Neutrophil (primary cell): Measurements from ENCODE around the gene LSP1.
"Not testable (repeated sequence)": the region's sequence is repeated elsewhere in the genome, so short reads cannot be mapped to it uniquely, and the experiment has no call there.

ENCODE experiments used
- H3K27ac ChIP-seq: fragments of 200-600 bp; sonication (generic); 2 replicates; pipeline ENCODE4 v1.5.1; 2016; ENCODE audit warnings: mild to moderate bottlenecking, moderate library complexity
- H3K27me3 ChIP-seq: fragments of 200-600 bp; sonication (generic); 2 replicates; pipeline ENCODE4 v1.6.0; 2016; ENCODE audit warnings: mild to moderate bottlenecking
- H3K36me3 ChIP-seq: fragments of 200-600 bp; sonication (generic); 2 replicates; pipeline ENCODE4 v1.5.1; 2017
- H3K4me1 ChIP-seq, 2 experiments: fragments of 200-600 bp in 1 of 2; sonication (generic) in 1 of 2; 1 replicate in 1 of 2; 2 replicates in 1 of 2; pipeline versions ENCODE4 v1.5.1 to v1.6.1; 2013 to 2016; ENCODE audit warnings: low read depth in 1 of 2, low read length in 1 of 2, mild to moderate bottlenecking in 1 of 2, moderate library complexity in 1 of 2; ENCODE audit not compliant: control insufficient read depth in 1 of 2, insufficient read depth in 1 of 2
- H3K4me3 ChIP-seq, 2 experiments: fragments of 200-600 bp in 1 of 2; sonication (generic) in 1 of 2; 1 replicate in 1 of 2; 2 replicates in 1 of 2; pipeline ENCODE4 v1.5.1; 2013 to 2016; ENCODE audit warnings: low read depth in 1 of 2, low read length in 1 of 2, mild to moderate bottlenecking in 1 of 2, moderate library complexity in 1 of 2
- H3K9me3 ChIP-seq: fragments of 200-600 bp; sonication (generic); 2 replicates; pipeline ENCODE4 v1.5.1; 2016
- CTCF ChIP-seq: fragments of 200-600 bp; sonication (generic); IDR thresholded peaks from 2 replicates; pipeline ENCODE4 v1.5.1; 2016; ENCODE audit warnings: antibody characterized with exemption

The LSP1 gene

GRCh38 chr11:1852877-1853276, at the start of gene LSP1:
TSS of gene LSP1 (plus strand) at chr11:1853084. CDS start at chr11:1853145, 61 bp downstream.
- H3K4me3 ChIP-seq: peak within 1 kb of the TSS; percentile 81 to 100

GRCh38 chr11:1803246-1803645, 49.6 kb upstream of the LSP1 start:
- no peak for TF ChIP-seq CTCF
- Histone ChIP-seq H3K36me3 (no peaks in the 10 kb centered on the region), H3K9me3 (no peaks in the 10 kb centered on the region), H3K27me3 (no peaks in the 10 kb centered on the region), H3K4me3 (no peak overlapping the region), H3K27ac (no peak overlapping the region), H3K4me1 (peaks cover 23 to 27% of the 10 kb centered on the region in 2 experiments)

More at GRCh38 chr11:1852877-1853276, at the start of gene LSP1:
- Histone ChIP-seq H3K36me3 (peaks cover 38% of the 10 kb centered on the region), H3K4me1 (peaks cover 85 to 91% of the 10 kb centered on the region in 2 experiments), H3K27ac (peak within 1 kb of the TSS; percentile 100), H3K9me3 (no peaks in the 10 kb centered on the region), H3K27me3 (no peaks in the 10 kb centered on the region)
- peak; percentile 60 for TF ChIP-seq CTCF

- H3K9me3 ChIP-seq, H3K27me3 ChIP-seq, H3K4me3 ChIP-seq, H3K27ac ChIP-seq, H3K36me3 ChIP-seq: not testable (repeated sequence)
- peaks cover 29 to 32% of the 10 kb centered on the region in 2 experiments for H3K4me1 ChIP-seq
These were observed 48.9 kb upstream of the LSP1 start for GRCh38 chr11:1803835-1804519.

GRCh38 chr11:1805525-1805924, 47.4 kb upstream of the LSP1 start:
- Histone ChIP-seq H3K27ac (no peak overlapping the region), H3K4me3 (no peak overlapping the region), H3K9me3 (no peaks in the 10 kb centered on the region), H3K4me1 (peaks cover 43 to 46% of the 10 kb centered on the region in 2 experiments), H3K36me3 (no peaks in the 10 kb centered on the region), H3K27me3 (no peaks in the 10 kb centered on the region)
- no peak for TF ChIP-seq CTCF

GRCh38 chr11:1807264-1807995, 45.5 kb upstream of the LSP1 start:
- Histone ChIP-seq H3K9me3 (no peaks in the 10 kb centered on the region), H3K4me3 (no peak overlapping the region), H3K4me1 (peaks cover 62 to 65% of the 10 kb centered on the region in 2 experiments), H3K36me3 (no peaks in the 10 kb centered on the region), H3K27me3 (no peaks in the 10 kb centered on the region), H3K27ac (no peak overlapping the region)
- no peak for TF ChIP-seq CTCF

GRCh38 chr11:1810761-1811160, 42.1 kb upstream of the LSP1 start:
- H3K36me3 ChIP-seq: no peaks in the 10 kb centered on the region
- H3K9me3 ChIP-seq: no peaks in the 10 kb centered on the region
- H3K4me1 ChIP-seq: peaks cover 92 to 93% of the 10 kb centered on the region in 2 experiments
- no peak for TF ChIP-seq CTCF
- peak overlapping the region; percentile 41 to 42 for H3K4me3 ChIP-seq
- peak overlapping the region; percentile 76 for H3K27ac ChIP-seq
- no peaks in the 10 kb centered on the region for H3K27me3 ChIP-seq
